GM12892 (cell line): Measurements from ENCODE around the gene MTUS2.

Experiments used
- POLR2A ChIP-seq: IDR thresholded peaks from 2 replicates; pipeline ENCODE4 v1.6.1; 2011; ENCODE audit warnings: low read depth, low read length, control low read depth
- POLR2AphosphoS5 ChIP-seq: IDR thresholded peaks from 2 replicates; pipeline ENCODE4 v1.6.1; 2011; ENCODE audit warnings: low read depth, low read length, control low read depth
- TAF1 ChIP-seq: IDR thresholded peaks from 2 replicates; pipeline ENCODE4 v1.6.1; 2011; ENCODE audit warnings: low read depth, mild to moderate bottlenecking, control low read depth, low read length, borderline replicate concordance

DNA sequence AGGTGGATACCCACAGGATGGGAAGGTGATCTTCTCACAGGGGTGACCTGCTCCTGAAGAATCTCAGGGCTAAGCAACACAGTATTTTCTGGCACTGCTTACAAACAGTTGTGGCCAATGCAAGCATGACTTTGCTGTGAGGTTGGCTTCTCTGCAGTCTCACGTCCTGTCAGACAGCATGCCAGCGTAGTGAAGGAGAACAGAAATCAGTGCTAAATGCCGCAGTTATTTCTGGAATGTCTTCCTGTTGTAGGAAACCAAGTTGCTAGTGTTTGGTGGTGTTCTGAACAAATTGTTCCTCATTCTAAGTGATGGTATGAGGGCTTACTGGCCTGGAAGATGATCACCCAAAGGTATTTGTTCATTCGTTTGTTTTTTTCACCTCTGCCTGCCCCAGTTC lies 320.1 kb downstream of the MTUS2 start:
- no peak for TF ChIP-seq POLR2AphosphoS5
- TF ChIP-seq POLR2A: no peak
- no peak for TF ChIP-seq TAF1
